Activated CD8-positive, alpha-beta memory T cell treated with anti-CD3 and anti-CD28 coated beads, Interleukin-2, amount 50 U/mL, for 4 hours (primary cell): Measurements from ENCODE around the gene TMEM269.
A peak's percentile ranks its signal among the peaks of the same experiment; 100 is the strongest.
"Not testable (repeated sequence)": the region's sequence is repeated elsewhere in the genome, so short reads cannot be mapped to it uniquely, and the experiment has no call there.

Experiments
- DNase-seq: peaks from one replicate; pipeline ENCODE4 v3.0.0-alpha.2; 2020

Gene TMEM269

GRCh38 chr1:42748461-42749410 lies 36.1 kb upstream of the TMEM269 start:
- DNase-seq: no peak

DNA sequence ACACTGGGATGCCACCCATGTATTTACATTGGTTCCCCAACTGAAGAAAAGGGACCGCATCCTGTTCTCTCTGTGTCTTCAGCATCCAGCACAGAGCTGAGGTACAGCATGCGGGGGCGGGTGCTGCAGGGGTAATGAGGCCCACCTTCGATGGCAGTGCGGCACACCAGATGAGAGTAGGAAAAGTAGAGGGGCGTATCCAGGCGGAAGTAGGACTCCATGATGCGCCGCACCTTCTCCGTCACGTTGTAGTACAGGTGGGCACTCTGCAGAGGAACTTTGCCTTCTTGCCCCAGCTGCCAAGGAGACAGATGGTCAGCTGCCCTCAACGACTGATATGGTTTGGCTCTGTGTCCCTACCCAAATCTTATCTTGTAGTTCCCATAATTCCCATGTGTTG lies 34.8 kb upstream of the TMEM269 start:
- DNase-seq: no peak

DNA sequence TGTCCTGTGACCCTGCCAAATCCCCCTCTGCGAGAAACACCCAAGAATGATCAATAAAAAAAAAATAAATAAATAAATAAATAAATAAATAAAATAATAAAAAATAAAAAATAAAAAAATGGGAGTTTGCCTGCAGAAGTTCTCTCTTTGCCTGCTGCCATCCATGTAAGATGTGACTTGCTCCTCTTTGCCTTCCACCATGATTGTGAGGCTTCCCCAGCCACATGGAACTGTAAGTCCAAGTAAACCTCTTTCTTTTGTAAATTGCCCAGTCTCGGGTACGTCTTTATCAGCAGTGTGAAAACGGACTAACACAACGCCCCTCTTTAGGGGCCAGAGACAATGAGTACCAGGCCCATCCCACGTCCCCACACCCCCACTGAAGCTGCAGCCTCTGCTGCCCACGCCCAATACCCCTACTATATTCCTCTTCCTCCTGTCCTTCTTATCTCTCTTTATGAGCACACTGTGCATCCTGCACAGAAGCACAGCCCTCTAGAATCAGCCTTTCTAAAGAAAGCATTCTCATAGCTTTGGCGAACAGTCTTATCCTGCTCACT lies 33.2 kb upstream of the TMEM269 start:
- DNase-seq: not testable (repeated sequence)

DNA sequence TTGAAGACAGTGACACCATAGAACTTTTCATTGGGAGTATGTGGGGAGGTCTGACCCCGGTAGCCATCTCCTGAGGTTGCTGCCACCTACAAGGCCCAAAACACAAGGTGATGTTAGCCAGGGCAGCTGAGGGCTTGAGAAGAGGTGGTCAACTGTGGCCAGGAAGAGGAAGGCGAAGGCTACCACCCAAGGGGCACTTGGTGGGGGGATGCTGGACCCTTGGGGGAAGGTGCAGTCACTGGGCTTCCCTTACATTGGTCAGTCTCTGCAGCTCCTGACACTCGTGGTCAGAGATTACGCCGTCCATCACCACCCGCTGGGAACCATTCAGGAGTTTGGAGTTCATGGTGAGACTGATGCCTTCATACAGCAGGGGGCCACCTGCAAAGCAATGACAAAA lies 32.5 kb upstream of the TMEM269 start:
- no peak for DNase-seq

- no peak for DNase-seq
These were observed 31.7 kb upstream of the TMEM269 start for GRCh38 chr1:42753070-42753469.

DNA sequence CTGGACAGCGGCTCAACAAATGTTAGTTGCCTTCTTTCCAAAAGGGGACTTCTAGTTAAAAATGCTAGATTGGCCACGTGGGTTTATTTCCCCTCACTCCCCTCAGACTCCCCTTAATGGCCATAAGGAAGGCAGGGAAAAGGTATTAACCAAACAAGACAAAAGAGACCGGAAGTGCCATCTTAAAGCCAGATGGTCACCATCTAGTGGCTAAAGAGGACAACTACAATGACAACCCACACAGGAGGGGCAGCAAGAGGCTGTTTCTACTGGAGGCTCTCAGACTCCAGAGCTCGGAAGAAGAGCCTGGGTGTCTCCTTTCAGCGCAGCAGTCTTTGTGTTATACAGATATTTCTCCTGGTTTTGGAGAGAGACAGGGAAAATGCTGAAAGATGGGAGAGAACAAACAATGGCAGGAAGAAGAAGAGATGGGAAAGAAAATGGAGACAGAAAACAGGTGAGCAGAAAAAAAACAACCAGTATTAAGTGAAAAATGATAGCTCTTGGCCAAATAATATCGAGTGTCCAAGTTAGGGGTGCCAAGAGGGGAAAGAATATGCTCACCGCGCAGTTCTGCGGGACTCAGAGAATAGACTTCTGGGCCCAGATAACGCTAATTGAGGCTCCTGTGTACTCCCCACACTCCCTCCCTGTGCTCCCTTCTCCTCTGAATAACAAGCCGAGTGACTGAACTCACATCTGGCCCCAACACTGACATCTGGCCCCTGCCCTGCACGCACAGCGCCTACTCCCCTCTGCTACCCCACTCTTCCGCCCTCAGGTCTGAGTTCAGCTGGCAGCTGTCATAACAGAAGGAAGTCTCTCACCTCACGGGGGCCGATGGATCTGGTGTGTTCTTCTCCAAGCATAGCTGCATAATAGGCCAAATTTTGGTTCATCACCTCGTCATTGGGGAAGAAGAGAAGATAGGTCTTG lies 27.6 kb upstream of the TMEM269 start:
- DNase-seq: no peak

GRCh38 chr1:42757892-42758275 lies 26.9 kb upstream of the TMEM269 start:
- DNase-seq: no peak

GRCh38 chr1:42758641-42759040 lies 26.1 kb upstream of the TMEM269 start:
- DNase-seq: no peak

DNA sequence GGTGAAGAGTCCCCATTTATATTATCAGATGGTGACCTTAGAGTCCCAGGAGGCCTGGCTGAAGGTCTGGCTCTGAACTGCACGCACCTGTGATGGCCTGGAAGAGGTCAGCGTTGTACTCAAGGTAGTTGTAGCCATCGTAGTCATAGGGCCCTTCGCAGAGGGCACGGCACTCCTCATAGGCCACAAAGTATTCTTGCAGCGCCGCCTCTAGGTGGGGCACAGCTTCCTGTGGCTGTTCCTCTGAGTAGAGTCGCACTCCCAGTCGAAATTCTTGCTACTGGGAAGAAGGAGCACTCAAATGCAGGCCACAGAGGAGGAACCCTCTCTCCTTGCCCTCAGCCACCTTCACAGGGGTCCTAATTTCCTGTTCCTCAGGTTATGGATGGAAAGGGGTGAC lies 25.7 kb upstream of the TMEM269 start:
- no peak for DNase-seq

- no peak for DNase-seq
These were observed 23.2 kb upstream of the TMEM269 start for GRCh38 chr1:42761567-42761966.

DNA sequence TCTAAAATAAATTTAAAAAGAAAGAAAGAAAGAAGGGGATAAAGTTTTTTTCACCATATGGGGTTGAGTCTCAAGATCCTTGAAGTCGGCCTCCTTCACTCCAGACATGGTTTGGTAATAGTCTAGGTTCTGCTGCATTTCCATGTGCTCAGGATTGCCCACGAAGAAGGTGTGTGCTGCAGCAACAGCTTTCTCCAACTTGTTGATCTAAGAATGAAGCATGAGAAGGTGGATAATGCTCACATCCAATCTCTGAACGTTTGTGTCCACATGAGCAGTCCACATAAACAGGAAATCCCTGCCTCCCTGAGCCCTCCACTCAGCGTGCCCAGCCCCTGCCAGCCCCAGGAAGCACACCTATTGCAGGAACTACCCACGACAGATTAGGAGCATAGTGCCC lies 22.5 kb upstream of the TMEM269 start:
- DNase-seq: no peak

DNA sequence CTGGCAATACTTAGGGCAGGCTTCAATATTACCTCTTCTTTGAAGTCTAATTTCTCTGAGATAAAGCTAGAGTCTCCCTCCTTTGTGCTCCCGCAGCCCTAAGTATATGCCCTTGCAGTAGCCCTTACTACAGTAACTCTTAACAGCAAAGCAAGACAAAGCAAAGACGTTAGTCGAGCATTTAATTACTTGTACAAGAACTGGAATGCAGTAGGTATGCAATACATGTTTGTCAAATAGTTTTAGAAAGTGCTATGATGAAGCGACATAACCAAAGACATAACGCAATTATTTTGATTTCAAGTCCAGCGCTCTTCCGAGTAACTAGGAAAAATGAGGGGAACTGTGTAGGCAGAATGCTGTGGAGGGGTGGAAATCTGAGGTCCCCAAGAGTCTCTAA lies 19.5 kb upstream of the TMEM269 start:
- DNase-seq: no peak

GRCh38 chr1:42765832-42766740 lies 18.7 kb upstream of the TMEM269 start:
- peak; percentile 52 for DNase-seq

DNA sequence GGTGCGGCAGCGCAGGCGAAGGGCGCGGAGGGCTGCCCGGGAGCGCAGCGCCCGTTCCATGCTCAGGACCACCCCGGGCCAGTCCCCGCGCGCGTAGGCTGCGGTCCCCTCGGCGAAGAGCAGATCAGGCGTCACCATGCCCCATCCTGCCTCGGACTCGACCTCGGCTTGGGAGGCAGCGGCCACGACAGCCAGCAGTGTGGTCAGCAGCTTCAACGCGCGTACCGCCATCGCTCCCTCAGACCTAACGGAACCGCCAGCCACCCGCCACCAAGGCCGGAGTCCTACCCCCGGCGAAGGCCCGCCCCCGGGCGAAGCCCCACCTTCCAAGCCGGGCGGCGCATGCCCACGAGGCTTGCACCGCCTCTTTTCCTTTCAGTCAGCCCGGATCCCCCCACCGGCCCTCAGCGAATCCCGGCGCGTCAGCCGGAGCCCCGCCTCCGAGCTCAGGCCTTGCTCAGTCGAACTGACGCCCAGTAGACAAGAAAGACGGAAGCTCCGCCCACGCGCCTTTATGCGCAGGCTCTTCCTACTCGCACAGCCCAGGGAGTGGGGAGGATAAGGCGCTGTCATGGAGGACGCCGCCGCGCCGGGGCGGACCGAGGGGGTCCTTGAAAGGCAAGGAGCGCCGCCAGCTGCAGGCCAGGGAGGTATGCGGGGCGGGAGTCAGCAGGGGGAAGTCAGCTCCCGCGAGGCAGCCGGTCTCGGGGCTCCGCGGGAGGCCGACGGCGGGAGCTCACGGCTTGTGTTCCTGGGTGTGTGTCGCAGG lies 17.9 kb upstream of the TMEM269 start, which contains the start of the genes C1orf50 and P3H1:
TSS of gene C1orf50 (plus strand) at position 509 of the 769 bp plus-strand sequence. CDS start at position 572, 63 bp downstream.
TSS of gene P3H1 (minus strand) at position 288 of the 769 bp plus-strand sequence. CDS start at position 231, 57 bp downstream.
- peak; percentile 100 for DNase-seq

- DNase-seq: no peak
These were observed 17.2 kb upstream of the TMEM269 start for GRCh38 chr1:42767510-42768000.

DNA sequence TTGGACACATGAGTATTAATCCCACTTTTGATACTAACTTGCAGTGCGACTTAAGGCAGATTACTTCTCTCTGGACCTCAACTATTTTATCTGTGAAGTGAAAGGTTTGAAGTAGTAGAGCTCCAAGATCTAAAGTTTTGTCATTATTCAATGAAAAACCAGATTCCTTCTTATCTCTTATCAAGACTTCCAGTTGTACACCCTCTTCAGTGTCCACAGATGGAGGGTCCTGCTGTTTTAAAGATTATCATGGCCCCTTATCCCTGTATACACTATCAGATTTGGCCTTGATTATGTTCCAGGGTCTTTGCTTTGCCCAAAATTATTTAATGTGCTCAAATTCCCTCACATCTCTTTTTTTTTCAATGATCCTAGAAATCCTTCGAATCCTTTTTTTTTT lies 16.6 kb upstream of the TMEM269 start:
- no peak for DNase-seq

GRCh38 chr1:42769811-42770210 lies 15.0 kb upstream of the TMEM269 start:
- DNase-seq: no peak

GRCh38 chr1:42773420-42773819 lies 11.4 kb upstream of the TMEM269 start:
- DNase-seq: no peak

DNA sequence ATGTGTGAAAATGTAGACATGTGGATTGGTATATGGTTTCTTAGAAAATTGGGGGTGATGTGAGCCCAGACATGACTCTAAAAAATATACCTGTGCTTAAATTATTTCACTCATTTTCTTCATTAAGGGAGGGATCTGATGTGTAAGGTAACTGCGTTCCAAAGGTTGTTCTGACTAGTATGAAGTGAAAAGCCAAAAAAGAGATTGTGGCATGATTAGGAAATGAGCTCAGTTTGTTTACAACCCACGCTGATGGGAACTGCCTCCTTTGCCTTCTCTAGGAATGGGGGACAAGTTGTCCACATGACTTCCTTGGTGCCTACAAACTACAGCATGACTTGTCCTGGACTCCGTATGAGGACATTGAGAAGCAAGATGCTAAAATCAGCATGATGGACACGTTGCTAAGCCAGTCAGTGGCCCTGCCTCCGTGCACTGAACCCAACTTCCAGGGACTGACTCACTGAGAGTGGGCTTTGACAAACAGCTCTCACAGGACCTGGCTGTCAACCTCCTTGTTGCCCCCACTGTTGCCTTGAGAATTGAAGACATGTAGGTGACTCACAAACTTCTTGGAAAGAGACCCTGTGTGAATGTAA lies 9.8 kb upstream of the TMEM269 start:
- no peak for DNase-seq

DNA sequence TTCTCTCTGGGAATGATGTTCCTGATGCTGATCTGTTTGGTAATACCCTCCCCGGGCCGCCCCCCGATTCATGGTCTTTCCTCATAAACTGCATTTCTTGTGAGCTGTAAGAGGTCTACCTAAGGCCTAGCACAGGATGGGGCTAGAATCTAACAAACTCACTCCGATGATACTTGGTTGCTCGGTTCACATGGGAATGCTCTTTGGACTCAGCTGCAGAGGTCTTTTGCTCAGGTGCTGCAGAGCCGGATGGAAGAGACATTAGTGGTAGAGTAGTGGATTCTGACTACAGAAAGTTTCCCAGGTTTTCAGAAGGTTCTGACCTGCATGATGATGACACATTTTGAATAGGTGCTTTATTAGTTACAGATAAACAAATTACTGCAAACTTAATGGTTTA lies 8.3 kb upstream of the TMEM269 start:
- no peak for DNase-seq

DNA sequence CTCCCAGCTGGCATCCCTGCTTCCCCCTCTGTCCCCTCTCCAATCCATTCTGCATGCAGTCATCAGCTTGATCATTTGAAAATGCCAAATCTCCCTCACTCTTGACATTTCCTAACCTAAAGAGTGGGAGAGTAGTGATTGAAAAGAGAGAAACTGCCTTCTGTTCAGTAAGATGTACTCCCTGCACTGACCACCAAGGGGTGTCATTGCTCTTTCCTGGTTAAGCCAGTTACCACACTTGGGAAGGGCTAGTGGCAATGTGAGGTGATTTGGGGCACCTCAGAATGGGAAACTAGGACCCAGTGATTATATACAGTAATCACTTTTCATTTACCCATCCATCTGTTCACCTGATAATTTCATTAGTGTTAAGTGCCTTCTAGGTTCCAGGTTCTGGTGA lies 6.9 kb upstream of the TMEM269 start:
- DNase-seq: no peak
